Nephron (organoid): ENCODE measurements around the gene TOMM5.

Source experiments
- H3K27ac Mint-ChIP-seq, 3 experiments: 2 replicates each; pipeline ENCODE4 v1.8.0; 2020; ENCODE audit warnings: mixed read lengths in 3 of 3, mild to moderate bottlenecking in 2 of 3, moderate library complexity in 1 of 3
- H3K27me3 Mint-ChIP-seq: 2 replicates; pipeline ENCODE4 v1.8.0; 2021; ENCODE audit warnings: low read depth, mild to moderate bottlenecking, moderate library complexity, mixed read lengths
- H3K36me3 Mint-ChIP-seq: 2 replicates; pipeline ENCODE4 v1.8.0; 2020; ENCODE audit warnings: low read depth, mixed read lengths
- H3K4me1 Mint-ChIP-seq: 2 replicates; pipeline ENCODE4 v1.8.0; 2020; ENCODE audit warnings: mixed read lengths
- H3K4me3 Mint-ChIP-seq, 3 experiments: 2 replicates each; pipeline ENCODE4 v1.8.0; 2020; ENCODE audit warnings: mild to moderate bottlenecking in 3 of 3, mixed read lengths in 3 of 3, moderate library complexity in 2 of 3
- H3K9me3 Mint-ChIP-seq: 2 replicates; pipeline ENCODE4 v1.8.0; 2020; ENCODE audit warnings: mixed read lengths
- CTCF ChIP-seq, 3 experiments: fragments of 200-600 bp; sonication (generic); IDR thresholded peaks; one replicate each; pipeline ENCODE4 v1.5.0; 2021; ENCODE audit warnings: antibody characterized with exemption in 3 of 3; ENCODE audit not compliant: unreplicated experiment in 3 of 3

The TOMM5 gene

GRCh38 chr9:37551468-37551867 lies 40.9 kb downstream of the TOMM5 start:
- Mint-ChIP-seq H3K27me3 (no peaks in the 10 kb centered on the region), H3K4me3 (no peak overlapping the region), H3K9me3 (no peaks in the 10 kb centered on the region), H3K4me1 (peaks cover 11% of the 10 kb centered on the region), H3K36me3 (peaks cover 24% of the 10 kb centered on the region), H3K27ac (peak overlapping the region in 1 of 3 experiments; percentile 1)
- TF ChIP-seq CTCF (IDR thresholded peaks at IDR 0.05; ENCODE audit: unreplicated experiment in 3 of 3): no peak

- peak overlapping the region in 1 of 3 experiments; percentile 59 for H3K27ac Mint-ChIP-seq
- peaks cover 21% of the 10 kb centered on the region for H3K36me3 Mint-ChIP-seq
- peaks cover 11% of the 10 kb centered on the region for H3K4me1 Mint-ChIP-seq
- no peak overlapping the region for H3K4me3 Mint-ChIP-seq
- no peak for TF ChIP-seq CTCF (IDR thresholded peaks at IDR 0.05; ENCODE audit: unreplicated experiment in 3 of 3)
- no peaks in the 10 kb centered on the region for H3K9me3 Mint-ChIP-seq
- H3K27me3 Mint-ChIP-seq: no peaks in the 10 kb centered on the region
Observed at GRCh38 chr9:37550781-37551180, 41.6 kb downstream of the TOMM5 start.

DNA sequence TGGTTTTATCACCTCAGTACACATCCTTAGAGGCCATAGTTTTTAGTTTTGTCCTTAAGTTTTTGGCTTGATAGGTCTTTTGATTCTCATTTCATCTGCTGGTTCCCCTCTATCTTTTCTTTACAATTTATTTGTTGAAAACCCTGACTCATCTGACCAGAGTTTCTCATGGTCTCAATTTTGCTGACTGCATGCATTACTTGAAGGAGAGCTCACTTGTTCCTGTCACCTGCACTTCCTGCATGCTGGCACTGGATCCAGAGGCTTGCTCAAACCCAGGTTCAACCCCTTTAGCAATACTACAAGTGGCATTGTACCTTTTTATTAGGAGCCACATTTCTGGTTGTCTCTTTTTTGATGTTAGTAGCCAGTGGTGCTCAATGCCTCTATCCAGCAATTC lies 42.9 kb downstream of the TOMM5 start:
- H3K9me3 Mint-ChIP-seq: no peaks in the 10 kb centered on the region
- no peak overlapping the region for H3K27ac Mint-ChIP-seq
- peaks cover 23% of the 10 kb centered on the region for H3K36me3 Mint-ChIP-seq
- no peaks in the 10 kb centered on the region for H3K27me3 Mint-ChIP-seq
- no peak for TF ChIP-seq CTCF (IDR thresholded peaks at IDR 0.05; ENCODE audit: unreplicated experiment in 3 of 3)
- H3K4me3 Mint-ChIP-seq: no peak overlapping the region
- peaks cover 11% of the 10 kb centered on the region for H3K4me1 Mint-ChIP-seq

GRCh38 chr9:37547328-37547878 lies 45.0 kb downstream of the TOMM5 start:
- H3K9me3 Mint-ChIP-seq: no peaks in the 10 kb centered on the region
- no peak overlapping the region for H3K4me3 Mint-ChIP-seq
- H3K36me3 Mint-ChIP-seq: peaks cover 17% of the 10 kb centered on the region
- no peaks in the 10 kb centered on the region for H3K27me3 Mint-ChIP-seq
- peaks cover 11% of the 10 kb centered on the region for H3K4me1 Mint-ChIP-seq
- no peak for TF ChIP-seq CTCF (IDR thresholded peaks at IDR 0.05; ENCODE audit: unreplicated experiment in 3 of 3)
- H3K27ac Mint-ChIP-seq: no peak overlapping the region

DNA sequence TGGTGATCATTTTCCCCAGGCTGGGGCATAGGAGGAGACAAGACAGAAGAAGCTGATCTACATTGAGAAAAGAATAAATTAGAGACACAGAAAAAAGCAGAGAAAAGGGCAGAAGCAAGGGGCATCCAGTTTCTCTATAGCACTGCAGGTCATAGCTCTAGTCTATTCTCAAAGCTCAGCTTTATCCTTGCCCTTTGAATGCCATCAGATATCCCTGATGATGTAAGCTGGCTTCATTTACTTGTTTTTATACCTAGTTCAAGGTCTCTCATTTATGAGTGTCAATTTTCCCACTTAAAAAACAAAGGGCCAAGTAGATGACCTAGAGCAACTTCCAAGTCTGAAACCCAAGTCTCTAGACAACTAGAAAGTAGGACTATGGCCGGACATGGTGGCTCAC lies 48.9 kb downstream of the TOMM5 start:
- H3K27ac Mint-ChIP-seq: no peak overlapping the region
- peaks cover 37% of the 10 kb centered on the region for H3K36me3 Mint-ChIP-seq
- H3K27me3 Mint-ChIP-seq: no peaks in the 10 kb centered on the region
- no peak for TF ChIP-seq CTCF (IDR thresholded peaks at IDR 0.05; ENCODE audit: unreplicated experiment in 3 of 3)
- H3K9me3 Mint-ChIP-seq: no peaks in the 10 kb centered on the region
- H3K4me1 Mint-ChIP-seq: no peaks in the 10 kb centered on the region
- no peak overlapping the region for H3K4me3 Mint-ChIP-seq

DNA sequence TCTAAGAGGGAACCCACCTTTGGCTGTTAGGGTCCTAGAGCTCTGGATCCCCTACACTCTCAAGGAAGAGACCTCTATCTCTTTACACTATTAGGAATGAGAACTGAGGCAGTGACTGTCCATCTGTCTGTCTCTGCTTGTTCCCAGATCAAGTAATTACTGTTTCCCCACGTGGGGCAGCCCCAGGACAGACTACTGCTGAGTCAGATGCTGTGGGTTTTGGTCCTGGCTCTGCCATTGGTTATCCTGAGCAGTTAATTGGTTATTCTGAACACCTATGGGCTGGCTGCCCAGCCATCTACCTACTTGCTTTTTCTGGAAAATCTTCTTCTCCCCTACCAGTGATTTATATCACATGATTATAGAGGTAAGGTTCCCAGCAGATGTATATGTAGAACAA lies 49.5 kb downstream of the TOMM5 start:
- no peak for TF ChIP-seq CTCF (IDR thresholded peaks at IDR 0.05; ENCODE audit: unreplicated experiment in 3 of 3)
- Mint-ChIP-seq H3K36me3 (peaks cover 38% of the 10 kb centered on the region), H3K4me1 (no peaks in the 10 kb centered on the region), H3K4me3 (no peak overlapping the region), H3K27me3 (no peaks in the 10 kb centered on the region), H3K27ac (no peak overlapping the region), H3K9me3 (no peaks in the 10 kb centered on the region)
